Parathyroid adenoma (tissue), 2 donors: ENCODE measurements around the gene CCSER2.

ENCODE experiments used
- H2AFZ ChIP-seq: fragments of 300-600 bp; sonication (generic); one replicate; pipeline ENCODE4 v1.7.0; 2017; ENCODE audit warnings: antibody characterized with exemption, mild to moderate bottlenecking
- H3K27ac ChIP-seq: fragments of 300-600 bp; sonication (generic); one replicate; pipeline ENCODE4 v1.7.0; 2017
- H3K27me3 ChIP-seq: fragments of 300-600 bp; sonication (generic); one replicate; pipeline ENCODE4 v1.7.0; 2017; ENCODE audit warnings: low read length; ENCODE audit not compliant: control insufficient read depth, insufficient read depth
- H3K36me3 ChIP-seq: fragments of 300-600 bp; sonication (generic); one replicate; pipeline ENCODE4 v1.7.0; 2017; ENCODE audit warnings: low read length; ENCODE audit not compliant: control insufficient read depth, insufficient read depth
- H3K4me1 ChIP-seq: fragments of 300-600 bp; sonication (generic); one replicate; pipeline ENCODE4 v1.7.0; 2017; ENCODE audit warnings: control low read depth
- H3K4me2 ChIP-seq: fragments of 300-600 bp; sonication (generic); one replicate; pipeline ENCODE4 v1.7.0; 2017; ENCODE audit warnings: low read length
- H3K4me3 ChIP-seq: fragments of 300-600 bp; sonication (generic); one replicate; pipeline ENCODE4 v1.7.0; 2017; ENCODE audit warnings: low read depth, low read length
- H3K79me2 ChIP-seq: fragments of 300-600 bp; sonication (generic); one replicate; pipeline ENCODE4 v1.7.0; 2017; ENCODE audit warnings: control low read depth
- H3K9ac ChIP-seq: fragments of 300-600 bp; sonication (generic); one replicate; pipeline ENCODE4 v1.7.0; 2017; ENCODE audit warnings: mild to moderate bottlenecking
- H3K9me3 ChIP-seq: fragments of 300-600 bp; sonication (generic); one replicate; pipeline ENCODE4 v1.7.0; 2017; ENCODE audit warnings: low read length; ENCODE audit not compliant: control insufficient read depth
- TF ChIP-seq, protein P1 (sequence below): fragments of 300-600 bp; sonication (generic); IDR thresholded peaks from one replicate; pipeline ENCODE4 v1.7.0; 2017; ENCODE audit warnings: antibody characterized with exemption, mild to moderate bottlenecking
- donor health status: primary hyperparathyroidism.

The CCSER2 gene

DNA sequence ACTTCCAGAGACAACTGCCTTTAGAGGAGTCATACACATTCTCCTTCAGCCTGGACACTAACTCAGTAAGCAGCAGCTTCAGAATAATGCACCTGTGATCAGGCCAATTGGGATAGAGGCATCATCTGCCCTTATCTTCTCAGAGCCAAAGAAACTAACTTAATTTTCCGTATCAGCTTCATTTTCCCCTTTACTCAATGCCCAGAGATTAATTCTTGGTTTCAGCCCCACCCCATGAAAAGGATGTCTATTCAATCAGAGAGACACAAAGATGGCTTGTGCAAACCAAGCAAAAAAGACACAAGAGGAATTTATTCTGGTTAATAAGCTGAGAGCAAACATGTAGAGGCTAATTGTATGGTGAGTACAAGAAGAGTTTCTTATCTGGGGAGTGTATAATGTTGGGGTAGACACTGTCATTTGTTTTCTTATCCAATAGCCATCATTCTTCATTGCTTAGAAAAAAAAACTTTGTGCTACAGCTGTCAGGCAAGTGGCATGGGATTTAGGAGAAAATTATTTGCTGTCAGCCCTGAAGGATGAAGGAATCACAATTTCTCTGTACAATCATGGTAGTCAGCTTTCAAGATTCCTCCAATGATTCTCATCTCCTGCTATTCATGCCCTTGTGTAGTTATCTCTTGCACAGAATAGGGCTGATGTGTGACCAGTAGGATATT, 38.7 kb upstream of the CCSER2 start:
- TF ChIP-seq, protein P1, sequence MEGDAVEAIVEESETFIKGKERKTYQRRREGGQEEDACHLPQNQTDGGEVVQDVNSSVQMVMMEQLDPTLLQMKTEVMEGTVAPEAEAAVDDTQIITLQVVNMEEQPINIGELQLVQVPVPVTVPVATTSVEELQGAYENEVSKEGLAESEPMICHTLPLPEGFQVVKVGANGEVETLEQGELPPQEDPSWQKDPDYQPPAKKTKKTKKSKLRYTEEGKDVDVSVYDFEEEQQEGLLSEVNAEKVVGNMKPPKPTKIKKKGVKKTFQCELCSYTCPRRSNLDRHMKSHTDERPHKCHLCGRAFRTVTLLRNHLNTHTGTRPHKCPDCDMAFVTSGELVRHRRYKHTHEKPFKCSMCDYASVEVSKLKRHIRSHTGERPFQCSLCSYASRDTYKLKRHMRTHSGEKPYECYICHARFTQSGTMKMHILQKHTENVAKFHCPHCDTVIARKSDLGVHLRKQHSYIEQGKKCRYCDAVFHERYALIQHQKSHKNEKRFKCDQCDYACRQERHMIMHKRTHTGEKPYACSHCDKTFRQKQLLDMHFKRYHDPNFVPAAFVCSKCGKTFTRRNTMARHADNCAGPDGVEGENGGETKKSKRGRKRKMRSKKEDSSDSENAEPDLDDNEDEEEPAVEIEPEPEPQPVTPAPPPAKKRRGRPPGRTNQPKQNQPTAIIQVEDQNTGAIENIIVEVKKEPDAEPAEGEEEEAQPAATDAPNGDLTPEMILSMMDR, result no peak
- H3K36me3 ChIP-seq, result no peaks in the 10 kb centered on the region
- H3K9ac ChIP-seq, result no peak overlapping the region
- no peak overlapping the region for H3K4me3 ChIP-seq
- H3K4me1 ChIP-seq, result peaks cover 19% of the 10 kb centered on the region
- H3K27me3 ChIP-seq, result no peaks in the 10 kb centered on the region
- H3K79me2 ChIP-seq, result no peaks in the 10 kb centered on the region
- H2AFZ ChIP-seq, result no peak overlapping the region
- no peak overlapping the region for H3K27ac ChIP-seq
- no peak overlapping the region for H3K4me2 ChIP-seq
- no peaks in the 10 kb centered on the region for H3K9me3 ChIP-seq

DNA sequence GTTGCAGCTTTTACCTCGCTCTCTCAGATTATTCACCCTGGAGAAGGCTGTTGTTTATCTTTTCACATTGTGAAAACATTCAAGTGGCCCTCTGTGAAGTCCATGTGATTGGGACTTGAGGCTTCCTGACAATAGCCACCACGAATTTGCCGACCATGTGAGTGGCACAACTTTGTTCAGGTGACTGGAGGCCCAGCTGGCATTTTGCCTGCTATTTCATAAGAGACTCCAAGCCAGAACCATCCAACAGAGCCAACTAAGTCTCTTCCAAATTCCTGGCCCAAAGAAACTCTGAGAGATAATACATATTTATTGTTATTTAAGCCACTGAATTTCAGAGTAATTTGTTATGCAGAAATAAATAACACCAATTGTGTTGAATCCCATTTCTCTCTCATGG, 38.2 kb upstream of the CCSER2 start:
- no peaks in the 10 kb centered on the region for H3K27me3 ChIP-seq
- TF ChIP-seq, protein P1, result no peak
- no peak overlapping the region for H2AFZ ChIP-seq

DNA sequence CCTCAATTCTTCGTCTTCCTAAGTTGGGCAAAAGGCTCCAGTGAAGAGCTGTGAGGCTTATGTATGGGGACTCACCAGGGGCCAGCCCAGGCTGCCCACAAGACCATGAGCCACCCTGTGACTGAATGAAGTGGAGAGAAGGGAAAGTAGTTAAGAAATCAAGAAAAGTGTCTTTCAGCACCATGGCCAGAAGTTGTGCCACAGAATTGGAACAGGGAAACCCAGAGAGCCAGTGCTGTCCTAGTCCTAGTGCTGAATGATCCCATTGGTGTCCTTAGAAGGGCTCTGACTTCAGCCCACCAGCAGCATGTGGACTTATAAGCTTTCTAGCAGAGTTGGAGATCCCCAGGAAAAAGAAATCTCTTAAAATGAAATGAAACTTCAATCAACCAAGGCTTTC, 37.0 kb upstream of the CCSER2 start:
- H2AFZ ChIP-seq, result peak overlapping the region; percentile 9
- no peaks in the 10 kb centered on the region for H3K79me2 ChIP-seq
- H3K4me1 ChIP-seq, result peaks cover 19% of the 10 kb centered on the region
- H3K27me3 ChIP-seq, result no peaks in the 10 kb centered on the region
- H3K36me3 ChIP-seq, result no peaks in the 10 kb centered on the region
- TF ChIP-seq, protein P1, result no peak
- no peak overlapping the region for H3K27ac ChIP-seq
- no peak overlapping the region for H3K4me3 ChIP-seq
- H3K9me3 ChIP-seq, result no peaks in the 10 kb centered on the region
- no peak overlapping the region for H3K9ac ChIP-seq
- no peak overlapping the region for H3K4me2 ChIP-seq

More for the DNA sequence above, 38.2 kb upstream of the CCSER2 start:
- Histone ChIP-seq H3K9ac (no peak overlapping the region), H3K4me3 (no peak overlapping the region), H3K4me2 (no peak overlapping the region), H3K9me3 (no peaks in the 10 kb centered on the region), H3K79me2 (no peaks in the 10 kb centered on the region), H3K4me1 (peaks cover 19% of the 10 kb centered on the region), H3K27ac (no peak overlapping the region), H3K36me3 (no peaks in the 10 kb centered on the region)

DNA sequence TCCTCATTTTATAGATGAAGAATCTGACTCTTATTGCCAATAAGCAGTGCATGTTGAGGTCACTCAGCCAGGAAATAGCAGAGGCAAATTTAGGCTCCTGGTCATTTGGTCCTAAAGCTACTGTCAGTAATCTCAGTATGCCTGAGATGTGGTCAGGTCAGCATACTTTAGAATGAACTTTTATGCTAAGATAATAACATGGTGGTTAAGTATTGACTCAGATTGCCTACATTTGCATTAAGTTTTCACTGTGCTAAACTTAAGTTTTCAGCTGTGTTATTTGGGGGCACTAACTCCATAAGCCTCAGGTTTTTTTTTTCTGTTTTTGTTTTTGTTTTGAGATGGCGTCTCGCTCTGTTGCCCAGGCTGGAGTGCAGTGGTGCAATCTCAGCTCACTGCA, 35.9 kb upstream of the CCSER2 start:
- no peaks in the 10 kb centered on the region for H3K79me2 ChIP-seq
- TF ChIP-seq, protein P1, result no peak
- H3K27me3 ChIP-seq, result no peaks in the 10 kb centered on the region
- H3K4me2 ChIP-seq, result no peak overlapping the region
- no peak overlapping the region for H3K9ac ChIP-seq
- no peak overlapping the region for H3K4me3 ChIP-seq
- H3K4me1 ChIP-seq, result peaks cover 19% of the 10 kb centered on the region
- H3K27ac ChIP-seq, result no peak overlapping the region
- H2AFZ ChIP-seq, result no peak overlapping the region
- no peaks in the 10 kb centered on the region for H3K36me3 ChIP-seq
- no peaks in the 10 kb centered on the region for H3K9me3 ChIP-seq

DNA sequence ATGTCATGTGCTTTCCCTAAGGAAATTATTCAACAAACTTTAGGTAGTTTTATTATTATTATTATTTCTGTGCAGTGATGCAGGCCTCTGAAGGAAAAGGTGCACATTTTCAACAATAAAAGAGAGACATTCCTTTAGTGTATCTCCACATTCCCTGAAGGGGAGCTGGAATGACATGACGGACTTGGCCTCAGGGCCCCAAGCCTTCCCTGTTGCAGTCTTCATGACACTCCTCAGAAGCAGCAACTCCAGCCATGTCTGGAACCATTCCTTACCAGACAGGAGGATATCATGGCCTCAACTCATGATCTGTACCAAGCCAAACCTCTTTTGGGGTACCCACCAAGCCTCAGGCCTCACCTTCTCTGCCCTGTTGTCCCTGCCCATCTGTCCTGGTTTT, 35.2 kb upstream of the CCSER2 start:
- TF ChIP-seq, protein P1, result no peak
- peaks cover 19% of the 10 kb centered on the region for H3K4me1 ChIP-seq
- H3K4me2 ChIP-seq, result no peak overlapping the region
- no peaks in the 10 kb centered on the region for H3K27me3 ChIP-seq
- H2AFZ ChIP-seq, result peak overlapping the region; percentile 60
- peak overlapping the region; percentile 22 for H3K27ac ChIP-seq
- H3K36me3 ChIP-seq, result no peaks in the 10 kb centered on the region
- H3K9ac ChIP-seq, result no peak overlapping the region
- H3K4me3 ChIP-seq, result no peak overlapping the region
- H3K79me2 ChIP-seq, result no peaks in the 10 kb centered on the region
- H3K9me3 ChIP-seq, result no peaks in the 10 kb centered on the region
